H9 (cell line): ENCODE measurements around the gene AKIRIN2. TPM values are rescaled to one million over a fixed set of nuclear protein-coding genes. Genes with fewer than 3 reads are reported as not detected.

Experiments
- DNase-seq: peaks from one replicate; pipeline ENCODE4 v3.0.0-alpha.2; 2017
- H2AFZ ChIP-seq: one replicate; pipeline ENCODE4 v1.6.1; 2013; ENCODE audit warnings: mild to moderate bottlenecking, low read length, control low read depth, moderate library complexity
- H2AK5ac ChIP-seq: 2 replicates; pipeline ENCODE4 v1.6.1; 2013; ENCODE audit warnings: low read length, control low read depth, mixed read lengths; ENCODE audit not compliant: insufficient read length
- H2BK120ac ChIP-seq: one replicate; pipeline ENCODE4 v1.6.1; 2013; ENCODE audit warnings: low read depth, mild to moderate bottlenecking, low read length, control low read depth, inconsistent platforms; ENCODE audit not compliant: poor library complexity, severe bottlenecking
- H2BK12ac ChIP-seq: 2 replicates; pipeline ENCODE4 v1.6.1; 2013; ENCODE audit warnings: low read length, control low read depth, mixed read lengths, low read depth; ENCODE audit not compliant: insufficient read length
- H2BK15ac ChIP-seq: 2 replicates; pipeline ENCODE4 v1.6.1; 2013; ENCODE audit warnings: low read depth, low read length, control low read depth
- H2BK20ac ChIP-seq: one replicate; pipeline ENCODE4 v1.6.1; 2013; ENCODE audit warnings: low read depth, mild to moderate bottlenecking, low read length, control low read depth, inconsistent platforms; ENCODE audit not compliant: poor library complexity, severe bottlenecking
- H2BK5ac ChIP-seq: 2 replicates; pipeline ENCODE4 v1.6.1; 2013; ENCODE audit warnings: low read length, control low read depth, mixed read lengths; ENCODE audit not compliant: insufficient read length
- H3K14ac ChIP-seq: 2 replicates; pipeline ENCODE4 v1.6.1; 2013; ENCODE audit warnings: low read length, control low read depth; ENCODE audit not compliant: insufficient read depth
- H3K18ac ChIP-seq: 2 replicates; pipeline ENCODE4 v1.6.1; 2013; ENCODE audit warnings: low read depth, mild to moderate bottlenecking, mixed read lengths, low read length, control low read depth; ENCODE audit not compliant: insufficient read length
- H3K23ac ChIP-seq: 2 replicates; pipeline ENCODE4 v1.6.1; 2013; ENCODE audit warnings: low read length, control low read depth, mixed read lengths, low read depth; ENCODE audit not compliant: insufficient read length
- H3K23me2 ChIP-seq: 2 replicates; pipeline ENCODE4 v1.6.1; 2013; ENCODE audit warnings: low read depth, mild to moderate bottlenecking, mixed read lengths, low read length, control low read depth; ENCODE audit not compliant: insufficient read length, poor library complexity, severe bottlenecking
- H3K27ac ChIP-seq: 2 replicates; pipeline ENCODE4 v1.5.1; 2013; ENCODE audit warnings: low read length, control low read depth, mixed read lengths, low read depth; ENCODE audit not compliant: insufficient read length
- H3K27me3 ChIP-seq: 2 replicates; pipeline ENCODE4 v1.6.1; 2013; ENCODE audit warnings: low read length, control low read depth, inconsistent platforms; ENCODE audit not compliant: insufficient read depth
- H3K4ac ChIP-seq: 2 replicates; pipeline ENCODE4 v1.6.1; 2013; ENCODE audit warnings: low read depth, mild to moderate bottlenecking, control low read depth, inconsistent platforms, low read length, moderate library complexity
- H3K4me1 ChIP-seq: 2 replicates; pipeline ENCODE4 v1.6.1; 2013; ENCODE audit warnings: low read length, control low read depth, inconsistent platforms; ENCODE audit not compliant: insufficient read depth
- H3K4me2 ChIP-seq: 2 replicates; pipeline ENCODE4 v1.6.1; 2013; ENCODE audit warnings: low read length, control low read depth, mixed read lengths; ENCODE audit not compliant: insufficient read length, insufficient read depth
- H3K56ac ChIP-seq: 2 replicates; pipeline ENCODE4 v1.6.1; 2013; ENCODE audit warnings: low read depth, mild to moderate bottlenecking, mixed read lengths, low read length, control low read depth; ENCODE audit not compliant: insufficient read length
- H3K79me1 ChIP-seq: 2 replicates; pipeline ENCODE4 v1.6.1; 2013; ENCODE audit warnings: low read depth, mild to moderate bottlenecking, moderate library complexity, low read length, control low read depth, inconsistent platforms; ENCODE audit not compliant: insufficient read depth, poor library complexity, severe bottlenecking
- H3K79me2 ChIP-seq: 2 replicates; pipeline ENCODE4 v1.6.1; 2013; ENCODE audit warnings: low read length, control low read depth, inconsistent platforms; ENCODE audit not compliant: insufficient read depth
- H3K9ac ChIP-seq: 2 replicates; pipeline ENCODE4 v1.6.1; 2013; ENCODE audit warnings: low read length, control low read depth, mixed read lengths; ENCODE audit not compliant: insufficient read length; ENCODE audit errors: extremely low read depth
- H3K9me3 ChIP-seq: one replicate; pipeline ENCODE4 v1.6.1; 2013; ENCODE audit warnings: low read depth, low read length, inconsistent platforms; ENCODE audit not compliant: control insufficient read depth
- H3T11ph ChIP-seq: one replicate; pipeline ENCODE4 v1.6.1; 2013; ENCODE audit warnings: mild to moderate bottlenecking, low read length, control low read depth, inconsistent platforms
- H4K20me1 ChIP-seq: one replicate; pipeline ENCODE4 v1.6.1; 2013; ENCODE audit not compliant: control insufficient read depth, insufficient read length, insufficient read depth
- H4K5ac ChIP-seq: 2 replicates; pipeline ENCODE4 v1.6.1; 2013; ENCODE audit warnings: low read depth, mild to moderate bottlenecking, mixed read lengths, low read length, control low read depth; ENCODE audit not compliant: insufficient read length
- H4K8ac ChIP-seq: replicated peaks from 2 replicates; pipeline ENCODE4 v1.6.1; 2013; ENCODE audit warnings: low read length, control low read depth, mixed read lengths, low read depth; ENCODE audit not compliant: insufficient read length
- H4K91ac ChIP-seq: 2 replicates; pipeline ENCODE4 v1.6.1; 2013; ENCODE audit warnings: low read depth, mild to moderate bottlenecking, moderate library complexity, mixed read lengths, low read length, control low read depth; ENCODE audit not compliant: insufficient read length
- H3K27ac Mint-ChIP-seq, 3 experiments: 2 replicates in 2 of 3; 3 replicates in 1 of 3; pipeline ENCODE4 v1.8.0; 2020 to 2021; ENCODE audit warnings: mixed read lengths in 3 of 3, mild to moderate bottlenecking in 1 of 3, moderate library complexity in 1 of 3
- H3K27me3 Mint-ChIP-seq: 2 replicates; pipeline ENCODE4 v1.8.0; 2021; ENCODE audit warnings: low read depth, mild to moderate bottlenecking, moderate library complexity, mixed read lengths
- H3K36me3 Mint-ChIP-seq, 3 experiments: 2 replicates in 2 of 3; 3 replicates in 1 of 3; pipeline ENCODE4 v1.8.0; 2020 to 2021; ENCODE audit warnings: low read depth in 3 of 3, mixed read lengths in 3 of 3; ENCODE audit not compliant: insufficient read depth in 1 of 3
- H3K4me1 Mint-ChIP-seq, 2 experiments: 2 replicates each; pipeline ENCODE4 v1.8.0; 2020; ENCODE audit warnings: mixed read lengths in 2 of 2
- H3K4me3 Mint-ChIP-seq, 2 experiments: 2 replicates in 1 of 2; 3 replicates in 1 of 2; pipeline ENCODE4 v1.8.0; 2020 to 2021; ENCODE audit warnings: mild to moderate bottlenecking in 2 of 2, mixed read lengths in 2 of 2, moderate library complexity in 1 of 2
- H3K9me3 Mint-ChIP-seq, 2 experiments: 2 replicates in 1 of 2; 3 replicates in 1 of 2; pipeline ENCODE4 v1.8.0; 2020; ENCODE audit warnings: mild to moderate bottlenecking in 2 of 2, mixed read lengths in 2 of 2, moderate library complexity in 1 of 2
- WGBS: extraction: QIAGEN DNeasy Blood & Tissue Kit; methylation state at CpG from one replicate; pipeline ENCODE4 v1.1.7; 2013; ENCODE audit warnings: missing lambda C conversion rate, low lambda C conversion rate, mixed read lengths; ENCODE audit not compliant: insufficient read length; ENCODE audit errors: extremely low coverage; 5-methylcytosine and 5-hydroxymethylcytosine counted together
- total RNA-seq: library from RNA; stranded (reverse); gene quantifications from 2 replicates; pipeline ENCODE4 v1.2.1, GENCODE V29; 2021
- TF ChIP-seq, protein P1 (sequence below): fragments of 200-600 bp; sonication (generic); conservative IDR thresholded peaks from 3 replicates; pipeline ENCODE4 v1.8.0; 2021; ENCODE audit warnings: antibody characterized with exemption, mild to moderate bottlenecking

The AKIRIN2 gene
- total RNA-seq, 1 experiment from 2014 or later = 75.7 TPM

DNA sequence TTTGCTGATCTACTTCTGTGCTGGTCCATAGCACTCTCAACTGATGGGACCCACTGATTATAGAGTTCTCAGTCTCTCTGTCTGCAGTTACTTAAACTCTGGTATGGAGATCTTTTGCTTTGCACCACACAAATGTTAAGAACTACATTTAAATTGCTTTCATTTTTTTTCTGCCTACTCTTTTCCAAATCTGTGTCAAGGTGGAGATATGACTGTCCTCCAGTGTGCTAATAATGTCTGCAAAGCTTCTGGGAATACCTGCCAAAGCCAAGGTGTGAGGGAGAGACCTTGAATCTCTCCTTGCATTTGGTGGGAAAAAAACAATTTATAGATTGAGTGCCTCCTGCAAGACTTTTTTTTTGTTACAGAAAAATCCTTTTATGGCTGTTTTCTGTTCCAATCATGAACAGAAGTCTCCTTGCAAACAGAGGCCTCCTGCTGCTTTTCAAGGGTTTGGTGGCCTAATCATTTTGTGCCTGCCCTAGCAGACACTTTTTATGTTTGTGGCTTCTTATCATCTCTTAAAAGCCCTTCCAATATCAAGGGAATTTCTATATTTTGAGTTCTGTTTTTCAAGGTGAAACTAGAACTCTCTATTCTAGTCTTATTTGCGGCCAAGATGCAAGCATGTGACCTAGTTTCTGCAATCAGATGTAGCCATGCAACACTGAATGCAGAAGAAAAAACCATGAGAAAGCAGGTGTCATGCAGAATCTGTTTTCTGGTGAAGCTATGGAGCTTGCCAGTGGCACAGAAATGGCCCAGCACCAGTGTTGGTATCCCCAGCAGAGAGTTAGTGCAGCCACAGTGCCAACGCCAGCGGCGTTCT, 23.2 kb upstream of the AKIRIN2 start:
- Histone ChIP-seq H2AFZ (no peak overlapping the region), H2AK5ac (no peak overlapping the region), H2BK12ac (no peak overlapping the region), H3T11ph (no peak overlapping the region), H3K18ac (no peak overlapping the region), H3K56ac (no peak overlapping the region), H3K27ac (no peak overlapping the region), H3K27me3 (no peaks in the 10 kb centered on the region), H3K79me1 (no peaks in the 10 kb centered on the region), H3K14ac (no peak overlapping the region), H2BK120ac (no peak overlapping the region), H2BK5ac (no peak overlapping the region), H3K23me2 (no peaks in the 10 kb centered on the region), H3K9ac (no peak overlapping the region), H2BK15ac (no peak overlapping the region), H3K4ac (no peak overlapping the region), H3K23ac (no peak overlapping the region), H4K8ac (no peak overlapping the region), H3K4me1 (0 out of 2 replicates have a peak, but pooled peaks cover 2% of the 10 kb centered on the region), H2BK20ac (no peak overlapping the region), H3K4me2 (no peak overlapping the region), H3K79me2 (no peaks in the 10 kb centered on the region), H4K20me1 (no peaks in the 10 kb centered on the region), H3K9me3 (no peaks in the 10 kb centered on the region), H4K5ac (no peak overlapping the region), H4K91ac (no peak overlapping the region)
- no CpG with 5 or more reads among the region's 4 CpGs for WGBS
- no peak for DNase-seq
- Mint-ChIP-seq H3K27ac (no peak overlapping the region; a peak in 1 of 7 replicates), H3K4me3 (no peak overlapping the region), H3K4me1 (peaks cover 24 to 27% of the 10 kb centered on the region in 2 experiments), H3K9me3 (no peaks in the 10 kb centered on the region; a peak in 1 of 5 replicates), H3K36me3 (no peaks in the 10 kb centered on the region), H3K27me3 (no peaks in the 10 kb centered on the region)
- TF ChIP-seq, protein P1, sequence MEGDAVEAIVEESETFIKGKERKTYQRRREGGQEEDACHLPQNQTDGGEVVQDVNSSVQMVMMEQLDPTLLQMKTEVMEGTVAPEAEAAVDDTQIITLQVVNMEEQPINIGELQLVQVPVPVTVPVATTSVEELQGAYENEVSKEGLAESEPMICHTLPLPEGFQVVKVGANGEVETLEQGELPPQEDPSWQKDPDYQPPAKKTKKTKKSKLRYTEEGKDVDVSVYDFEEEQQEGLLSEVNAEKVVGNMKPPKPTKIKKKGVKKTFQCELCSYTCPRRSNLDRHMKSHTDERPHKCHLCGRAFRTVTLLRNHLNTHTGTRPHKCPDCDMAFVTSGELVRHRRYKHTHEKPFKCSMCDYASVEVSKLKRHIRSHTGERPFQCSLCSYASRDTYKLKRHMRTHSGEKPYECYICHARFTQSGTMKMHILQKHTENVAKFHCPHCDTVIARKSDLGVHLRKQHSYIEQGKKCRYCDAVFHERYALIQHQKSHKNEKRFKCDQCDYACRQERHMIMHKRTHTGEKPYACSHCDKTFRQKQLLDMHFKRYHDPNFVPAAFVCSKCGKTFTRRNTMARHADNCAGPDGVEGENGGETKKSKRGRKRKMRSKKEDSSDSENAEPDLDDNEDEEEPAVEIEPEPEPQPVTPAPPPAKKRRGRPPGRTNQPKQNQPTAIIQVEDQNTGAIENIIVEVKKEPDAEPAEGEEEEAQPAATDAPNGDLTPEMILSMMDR = no peak
